HG02885 (cell line): ENCODE measurements around the gene SETD7.
"Not testable (repeated sequence)": the region's sequence is repeated elsewhere in the genome, so short reads cannot be mapped to it uniquely, and the experiment has no call there.

Experiments used
- ATAC-seq: cut with Tn5 transposase; IDR thresholded peaks from one replicate; pipeline ENCODE4 v1.9.1; 2021; ENCODE audit warnings: mild to moderate bottlenecking; ENCODE audit not compliant: unreplicated experiment, poor library complexity

The SETD7 gene

GRCh38 chr4:139470997-139471665 lies 84.9 kb downstream of the SETD7 start:
- peak; percentile 45 for ATAC-seq

GRCh38 chr4:139470295-139470694 lies 85.7 kb downstream of the SETD7 start:
- no peak for ATAC-seq

GRCh38 chr4:139469869-139470268 lies 86.2 kb downstream of the SETD7 start:
- no peak for ATAC-seq

GRCh38 chr4:139469216-139469615 lies 86.8 kb downstream of the SETD7 start:
- no peak for ATAC-seq

GRCh38 chr4:139468756-139469155 lies 87.3 kb downstream of the SETD7 start:
- ATAC-seq: not testable (repeated sequence)

- no peak for ATAC-seq
Observed at GRCh38 chr4:139465922-139466321, 90.1 kb downstream of the SETD7 start.

- not testable (repeated sequence) for ATAC-seq
Observed at GRCh38 chr4:139464512-139464911, 91.5 kb downstream of the SETD7 start.

GRCh38 chr4:139461022-139461628 lies 94.9 kb downstream of the SETD7 start:
- ATAC-seq: no peak

GRCh38 chr4:139460565-139460964 lies 95.5 kb downstream of the SETD7 start:
- ATAC-seq: no peak

GRCh38 chr4:139458999-139459398 lies 97.0 kb downstream of the SETD7 start:
- no peak for ATAC-seq

GRCh38 chr4:139458543-139458942 lies 97.5 kb downstream of the SETD7 start:
- no peak for ATAC-seq

GRCh38 chr4:139457318-139457717 lies 98.7 kb downstream of the SETD7 start:
- ATAC-seq: no peak

- ATAC-seq: no peak
Observed at GRCh38 chr4:139455126-139455538, 100.9 kb downstream of the SETD7 start.

- ATAC-seq: peak; percentile 6
Observed at GRCh38 chr4:139454111-139455045, 101.6 kb downstream of the SETD7 start, which contains the start of gene RAB33B. Gene RAB33B (plus strand): TSS chr4:139454121. CDS start chr4:139454196, 75 bp downstream.

GRCh38 chr4:139453371-139454110 lies 102.5 kb downstream of the SETD7 start:
- peak; percentile 88 for ATAC-seq

- peak; percentile 47 for ATAC-seq
Observed at GRCh38 chr4:139453041-139453370, 103.0 kb downstream of the SETD7 start.

GRCh38 chr4:139451997-139452396 lies 104.0 kb downstream of the SETD7 start:
- no peak for ATAC-seq

- ATAC-seq: no peak
Observed at GRCh38 chr4:139450586-139450985, 105.4 kb downstream of the SETD7 start.

GRCh38 chr4:139447078-139447477 lies 108.9 kb downstream of the SETD7 start:
- ATAC-seq: not testable (repeated sequence)
